Measurements from ENCODE around the gene POU6F2. TPM values are rescaled to one million over a fixed set of nuclear protein-coding genes. Genes with fewer than 3 reads are reported as not detected.

Gene POU6F2
- total and polyA plus RNA-seq, 2 experiments from 2014 or later = 7.2 to 7.3 TPM

DNA sequence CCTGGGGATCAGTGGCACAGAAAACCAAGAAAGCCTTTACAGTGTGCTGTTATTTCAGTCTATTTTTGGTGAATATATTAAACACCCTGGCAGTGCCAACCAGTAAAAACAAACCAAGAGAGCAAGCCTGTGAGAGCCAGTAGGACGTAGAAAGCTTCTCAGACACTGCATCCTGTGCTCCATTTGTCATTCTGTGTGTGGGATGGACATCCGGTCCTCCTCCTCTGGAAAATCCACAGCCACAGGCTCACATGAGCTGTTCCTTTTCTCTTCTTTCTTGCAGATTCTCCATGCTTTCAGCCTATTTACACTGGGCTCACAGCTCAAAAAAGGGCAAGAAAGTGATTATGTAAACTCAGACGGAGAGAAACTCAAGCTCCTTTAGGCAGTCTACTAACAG lies 468.8 kb downstream of the POU6F2 start:
- Histone ChIP-seq H3K4me2 (no peak overlapping the region), H3K4me3 (no peak overlapping the region), H3K27ac (ENCODE audit: low read depth) (no peak overlapping the region), H3K9me2 (ENCODE audit: insufficient read depth) (no peaks in the 10 kb centered on the region), H3K79me2 (replicated peaks; ENCODE audit: insufficient read depth) (no peaks in the 10 kb centered on the region), H3K27me3 (ENCODE audit: insufficient read depth) (no peaks in the 10 kb centered on the region), H2AFZ (no peak overlapping the region), H3K4me1 (ENCODE audit: insufficient read depth) (no peaks in the 10 kb centered on the region), H3F3A (replicated peaks; ENCODE audit: low read depth) (no peaks in the 10 kb centered on the region), H3K36me3 (ENCODE audit: insufficient read depth) (no peaks in the 10 kb centered on the region), H4K20me1 (replicated peaks; ENCODE audit: insufficient read depth) (no peaks in the 10 kb centered on the region)
- H3K36me3 Mint-ChIP-seq (ENCODE audit: low read depth) = no peaks in the 10 kb centered on the region
- ATAC-seq (no peak), DNase-seq (ENCODE audit: low spot score) (no peak)
- no peak overlapping the region for H3K27ac Mint-ChIP-seq
- no peak for TF ChIP-seq JUNB (IDR thresholded peaks at IDR 0.05; ENCODE audit: unreplicated experiment)
- no peak for TF ChIP-seq EZH2 (IDR thresholded peaks at IDR 0.05; ENCODE audit: low read depth, unreplicated experiment)
- no peak for TF ChIP-seq EZH2phosphoT487 (IDR thresholded peaks at IDR 0.05; ENCODE audit: unreplicated experiment)
- TF ChIP-seq, protein P1, sequence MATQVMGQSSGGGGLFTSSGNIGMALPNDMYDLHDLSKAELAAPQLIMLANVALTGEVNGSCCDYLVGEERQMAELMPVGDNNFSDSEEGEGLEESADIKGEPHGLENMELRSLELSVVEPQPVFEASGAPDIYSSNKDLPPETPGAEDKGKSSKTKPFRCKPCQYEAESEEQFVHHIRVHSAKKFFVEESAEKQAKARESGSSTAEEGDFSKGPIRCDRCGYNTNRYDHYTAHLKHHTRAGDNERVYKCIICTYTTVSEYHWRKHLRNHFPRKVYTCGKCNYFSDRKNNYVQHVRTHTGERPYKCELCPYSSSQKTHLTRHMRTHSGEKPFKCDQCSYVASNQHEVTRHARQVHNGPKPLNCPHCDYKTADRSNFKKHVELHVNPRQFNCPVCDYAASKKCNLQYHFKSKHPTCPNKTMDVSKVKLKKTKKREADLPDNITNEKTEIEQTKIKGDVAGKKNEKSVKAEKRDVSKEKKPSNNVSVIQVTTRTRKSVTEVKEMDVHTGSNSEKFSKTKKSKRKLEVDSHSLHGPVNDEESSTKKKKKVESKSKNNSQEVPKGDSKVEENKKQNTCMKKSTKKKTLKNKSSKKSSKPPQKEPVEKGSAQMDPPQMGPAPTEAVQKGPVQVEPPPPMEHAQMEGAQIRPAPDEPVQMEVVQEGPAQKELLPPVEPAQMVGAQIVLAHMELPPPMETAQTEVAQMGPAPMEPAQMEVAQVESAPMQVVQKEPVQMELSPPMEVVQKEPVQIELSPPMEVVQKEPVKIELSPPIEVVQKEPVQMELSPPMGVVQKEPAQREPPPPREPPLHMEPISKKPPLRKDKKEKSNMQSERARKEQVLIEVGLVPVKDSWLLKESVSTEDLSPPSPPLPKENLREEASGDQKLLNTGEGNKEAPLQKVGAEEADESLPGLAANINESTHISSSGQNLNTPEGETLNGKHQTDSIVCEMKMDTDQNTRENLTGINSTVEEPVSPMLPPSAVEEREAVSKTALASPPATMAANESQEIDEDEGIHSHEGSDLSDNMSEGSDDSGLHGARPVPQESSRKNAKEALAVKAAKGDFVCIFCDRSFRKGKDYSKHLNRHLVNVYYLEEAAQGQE (IDR thresholded peaks at IDR 0.05; ENCODE audit: unreplicated experiment) = no peak
- TF ChIP-seq ZNF331 (CRISPR knock-in tag; IDR thresholded peaks at IDR 0.05; ENCODE audit: low read depth) = no peak
- no peak for TF ChIP-seq ZNF114 (CRISPR knock-in tag; IDR thresholded peaks at IDR 0.05)
- TF ChIP-seq POLR2AphosphoS5 (IDR thresholded peaks at IDR 0.05; ENCODE audit: low read depth) = no peak
- no peak for TF ChIP-seq CTCF (conservative IDR thresholded peaks at IDR 0.05; ENCODE audit: low read depth in 2 of 2)
- TF ChIP-seq, protein P2, sequence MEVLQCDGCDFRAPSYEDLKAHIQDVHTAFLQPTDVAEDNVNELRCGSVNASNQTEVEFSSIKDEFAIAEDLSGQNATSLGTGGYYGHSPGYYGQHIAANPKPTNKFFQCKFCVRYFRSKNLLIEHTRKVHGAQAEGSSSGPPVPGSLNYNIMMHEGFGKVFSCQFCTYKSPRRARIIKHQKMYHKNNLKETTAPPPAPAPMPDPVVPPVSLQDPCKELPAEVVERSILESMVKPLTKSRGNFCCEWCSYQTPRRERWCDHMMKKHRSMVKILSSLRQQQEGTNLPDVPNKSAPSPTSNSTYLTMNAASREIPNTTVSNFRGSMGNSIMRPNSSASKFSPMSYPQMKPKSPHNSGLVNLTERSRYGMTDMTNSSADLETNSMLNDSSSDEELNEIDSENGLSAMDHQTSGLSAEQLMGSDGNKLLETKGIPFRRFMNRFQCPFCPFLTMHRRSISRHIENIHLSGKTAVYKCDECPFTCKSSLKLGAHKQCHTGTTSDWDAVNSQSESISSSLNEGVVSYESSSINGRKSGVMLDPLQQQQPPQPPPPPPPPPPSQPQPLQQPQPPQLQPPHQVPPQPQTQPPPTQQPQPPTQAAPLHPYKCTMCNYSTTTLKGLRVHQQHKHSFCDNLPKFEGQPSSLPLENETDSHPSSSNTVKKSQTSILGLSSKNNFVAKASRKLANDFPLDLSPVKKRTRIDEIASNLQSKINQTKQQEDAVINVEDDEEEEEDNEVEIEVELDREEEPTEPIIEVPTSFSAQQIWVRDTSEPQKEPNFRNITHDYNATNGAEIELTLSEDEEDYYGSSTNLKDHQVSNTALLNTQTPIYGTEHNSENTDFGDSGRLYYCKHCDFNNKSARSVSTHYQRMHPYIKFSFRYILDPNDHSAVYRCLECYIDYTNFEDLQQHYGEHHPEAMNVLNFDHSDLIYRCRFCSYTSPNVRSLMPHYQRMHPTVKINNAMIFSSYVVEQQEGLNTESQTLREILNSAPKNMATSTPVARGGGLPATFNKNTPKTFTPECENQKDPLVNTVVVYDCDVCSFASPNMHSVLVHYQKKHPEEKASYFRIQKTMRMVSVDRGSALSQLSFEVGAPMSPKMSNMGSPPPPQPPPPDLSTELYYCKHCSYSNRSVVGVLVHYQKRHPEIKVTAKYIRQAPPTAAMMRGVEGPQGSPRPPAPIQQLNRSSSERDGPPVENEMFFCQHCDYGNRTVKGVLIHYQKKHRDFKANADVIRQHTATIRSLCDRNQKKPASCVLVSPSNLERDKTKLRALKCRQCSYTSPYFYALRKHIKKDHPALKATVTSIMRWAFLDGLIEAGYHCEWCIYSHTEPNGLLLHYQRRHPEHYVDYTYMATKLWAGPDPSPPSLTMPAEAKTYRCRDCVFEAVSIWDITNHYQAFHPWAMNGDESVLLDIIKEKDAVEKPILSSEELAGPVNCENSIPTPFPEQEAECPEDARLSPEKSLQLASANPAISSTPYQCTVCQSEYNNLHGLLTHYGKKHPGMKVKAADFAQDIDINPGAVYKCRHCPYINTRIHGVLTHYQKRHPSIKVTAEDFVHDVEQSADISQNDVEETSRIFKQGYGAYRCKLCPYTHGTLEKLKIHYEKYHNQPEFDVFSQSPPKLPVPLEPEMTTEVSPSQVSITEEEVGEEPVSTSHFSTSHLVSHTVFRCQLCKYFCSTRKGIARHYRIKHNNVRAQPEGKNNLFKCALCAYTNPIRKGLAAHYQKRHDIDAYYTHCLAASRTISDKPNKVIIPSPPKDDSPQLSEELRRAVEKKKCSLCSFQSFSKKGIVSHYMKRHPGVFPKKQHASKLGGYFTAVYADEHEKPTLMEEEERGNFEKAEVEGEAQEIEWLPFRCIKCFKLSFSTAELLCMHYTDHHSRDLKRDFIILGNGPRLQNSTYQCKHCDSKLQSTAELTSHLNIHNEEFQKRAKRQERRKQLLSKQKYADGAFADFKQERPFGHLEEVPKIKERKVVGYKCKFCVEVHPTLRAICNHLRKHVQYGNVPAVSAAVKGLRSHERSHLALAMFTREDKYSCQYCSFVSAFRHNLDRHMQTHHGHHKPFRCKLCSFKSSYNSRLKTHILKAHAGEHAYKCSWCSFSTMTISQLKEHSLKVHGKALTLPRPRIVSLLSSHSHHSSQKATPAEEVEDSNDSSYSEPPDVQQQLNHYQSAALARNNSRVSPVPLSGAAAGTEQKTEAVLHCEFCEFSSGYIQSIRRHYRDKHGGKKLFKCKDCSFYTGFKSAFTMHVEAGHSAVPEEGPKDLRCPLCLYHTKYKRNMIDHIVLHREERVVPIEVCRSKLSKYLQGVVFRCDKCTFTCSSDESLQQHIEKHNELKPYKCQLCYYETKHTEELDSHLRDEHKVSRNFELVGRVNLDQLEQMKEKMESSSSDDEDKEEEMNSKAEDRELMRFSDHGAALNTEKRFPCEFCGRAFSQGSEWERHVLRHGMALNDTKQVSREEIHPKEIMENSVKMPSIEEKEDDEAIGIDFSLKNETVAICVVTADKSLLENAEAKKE (CRISPR knock-in tag; IDR thresholded peaks at IDR 0.05) = no peak
- TF ChIP-seq, protein P3, sequence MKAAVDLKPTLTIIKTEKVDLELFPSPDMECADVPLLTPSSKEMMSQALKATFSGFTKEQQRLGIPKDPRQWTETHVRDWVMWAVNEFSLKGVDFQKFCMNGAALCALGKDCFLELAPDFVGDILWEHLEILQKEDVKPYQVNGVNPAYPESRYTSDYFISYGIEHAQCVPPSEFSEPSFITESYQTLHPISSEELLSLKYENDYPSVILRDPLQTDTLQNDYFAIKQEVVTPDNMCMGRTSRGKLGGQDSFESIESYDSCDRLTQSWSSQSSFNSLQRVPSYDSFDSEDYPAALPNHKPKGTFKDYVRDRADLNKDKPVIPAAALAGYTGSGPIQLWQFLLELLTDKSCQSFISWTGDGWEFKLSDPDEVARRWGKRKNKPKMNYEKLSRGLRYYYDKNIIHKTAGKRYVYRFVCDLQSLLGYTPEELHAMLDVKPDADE (IDR thresholded peaks at IDR 0.05) = no peak
- TF ChIP-seq STAT1 (IDR thresholded peaks at IDR 0.05; ENCODE audit: unreplicated experiment) = no peak
- no peak for TF ChIP-seq NANOG (IDR thresholded peaks at IDR 0.05; ENCODE audit: borderline replicate concordance)
- TF ChIP-seq CREB1 (CRISPR knock-in tag; IDR thresholded peaks at IDR 0.05; ENCODE audit: low read depth) = no peak
- peaks cover 2% of the 10 kb centered on the region for H3K27me3 Mint-ChIP-seq (ENCODE audit: insufficient read depth, low read depth, poor library complexity)
- no peaks in the 10 kb centered on the region for H3K4me1 Mint-ChIP-seq
- H3K4me3 Mint-ChIP-seq = no peak overlapping the region
- H3K9me3 Mint-ChIP-seq = no peaks in the 10 kb centered on the region

Data from GM23338 (cell line).